Measurements from ENCODE around the gene CLECL1.
"Not testable (repeated sequence)": the region's sequence is repeated elsewhere in the genome, so short reads cannot be mapped to it uniquely, and the experiment has no call there.

The CLECL1 gene

GRCh38 chr12:9751204-9752144 is 18.6 kb upstream of the CLECL1 start:
- DNase-seq: no peak

DNA sequence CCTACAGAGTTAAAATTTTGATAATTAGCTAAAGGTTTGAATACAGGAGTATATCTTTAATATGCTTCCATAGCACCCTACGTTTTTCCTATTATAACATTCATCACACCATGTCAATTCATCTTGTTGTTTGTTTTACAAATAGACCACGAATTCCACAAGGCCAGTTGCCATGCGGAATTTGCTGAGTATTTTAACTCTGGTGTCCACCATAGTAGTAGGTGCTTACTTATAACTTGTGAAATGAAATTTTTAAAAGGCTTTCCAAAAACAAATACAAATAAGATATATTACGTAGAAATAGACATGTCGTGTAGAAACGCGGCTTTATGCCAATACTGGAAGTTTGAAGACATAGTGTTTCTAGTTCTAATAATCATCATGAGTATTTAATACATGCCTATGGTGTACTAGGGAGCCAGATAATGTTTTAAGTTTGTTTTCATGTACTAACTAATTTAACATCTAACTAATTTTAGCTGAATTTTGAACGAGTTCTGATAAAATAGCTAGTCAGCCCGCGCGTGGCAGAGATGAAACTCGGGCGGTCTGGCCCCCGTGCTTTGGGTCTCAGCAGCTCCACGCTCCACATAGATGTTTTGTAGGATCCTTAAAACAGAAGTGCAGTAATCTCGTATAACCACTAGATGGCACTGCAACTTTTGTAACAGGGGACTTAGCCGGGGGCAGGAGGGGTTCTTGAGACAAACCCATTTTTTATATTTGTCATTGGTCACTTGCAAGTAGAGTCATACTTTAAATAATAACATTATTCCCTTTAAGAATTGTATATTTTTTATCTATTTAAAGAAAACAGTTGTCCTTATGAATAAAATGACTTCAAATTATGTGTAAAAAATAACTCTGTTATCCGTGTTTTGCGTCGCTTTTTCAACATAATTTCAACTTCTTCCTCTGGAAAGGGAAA is 17.6 kb upstream of the CLECL1 start:
- peak; percentile 30 for DNase-seq

GRCh38 chr12:9749640-9750039 is 16.7 kb upstream of the CLECL1 start:
- no peak for DNase-seq

DNA sequence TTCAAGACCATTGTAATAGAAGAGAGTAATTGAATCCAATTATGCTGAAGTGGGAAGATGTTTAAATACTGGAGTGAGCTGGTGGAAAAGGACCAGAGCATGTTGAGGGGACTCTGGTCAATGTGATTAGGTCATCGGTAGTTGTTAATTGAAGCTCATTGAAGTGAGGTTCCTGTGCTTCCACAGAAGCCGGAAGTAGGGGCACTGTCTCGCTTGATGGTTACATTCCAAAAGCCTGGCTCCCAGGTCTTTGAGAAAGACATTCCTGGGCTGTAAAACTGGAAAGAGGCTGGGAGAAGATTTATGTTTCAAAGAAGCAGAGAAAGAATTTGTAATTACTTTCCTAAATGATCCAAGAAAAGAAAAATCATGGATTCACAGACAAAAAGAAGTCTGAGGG is 12.3 kb upstream of the CLECL1 start:
- no peak for DNase-seq

DNA sequence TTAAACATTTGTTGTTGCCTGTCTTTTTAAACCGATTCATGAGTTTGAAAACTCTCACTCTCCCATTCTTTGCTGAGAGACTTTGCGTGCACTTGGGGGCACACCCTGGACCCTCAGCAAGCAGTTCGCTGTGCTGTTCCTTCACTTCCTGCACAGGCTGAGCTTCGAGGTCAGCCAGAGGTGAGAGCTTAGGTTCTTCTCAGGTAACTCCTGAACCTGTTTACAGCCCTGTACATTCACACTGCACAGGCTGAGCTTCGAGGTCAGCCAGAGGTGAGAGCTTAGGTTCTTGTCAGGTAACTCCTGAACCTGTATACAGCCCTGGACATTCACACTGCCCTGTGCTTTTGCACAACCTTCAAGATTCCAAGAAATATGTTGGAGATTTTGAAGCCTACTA is 9.8 kb upstream of the CLECL1 start:
- no peak for DNase-seq

- no peak for DNase-seq
Measured at GRCh38 chr12:9741726-9742125, 8.8 kb upstream of the CLECL1 start.

DNA sequence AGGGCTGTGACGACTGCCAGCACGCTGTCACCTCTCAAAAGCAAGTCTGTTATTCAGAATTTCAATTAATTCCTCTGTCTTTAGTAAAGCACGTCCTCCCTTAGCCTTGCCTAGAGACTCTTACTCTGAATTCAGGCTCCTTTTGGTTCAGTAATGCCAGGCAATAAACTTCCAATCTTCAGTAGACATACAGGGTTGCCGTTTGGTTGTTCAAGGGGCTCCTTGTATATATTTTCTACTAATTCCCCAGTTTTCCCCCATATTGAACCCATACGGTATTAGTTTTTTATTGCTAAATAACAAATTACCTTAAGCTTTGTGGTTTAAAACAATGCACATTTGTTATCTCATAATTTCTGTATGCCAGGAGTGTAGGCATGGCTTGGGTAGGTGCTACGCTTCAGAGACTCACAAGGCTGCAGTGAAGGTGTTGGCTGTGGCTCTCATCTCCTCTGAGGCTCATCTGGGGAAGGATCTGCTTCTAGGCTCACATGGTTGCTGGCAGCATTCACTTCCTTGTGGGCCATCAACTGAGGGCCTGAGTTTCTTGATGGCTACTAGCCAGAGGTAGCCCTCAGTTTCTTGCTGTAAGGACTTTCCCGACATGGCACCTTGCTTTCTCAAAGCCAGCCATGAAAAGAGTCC is 7.3 kb upstream of the CLECL1 start:
- DNase-seq: no peak

DNA sequence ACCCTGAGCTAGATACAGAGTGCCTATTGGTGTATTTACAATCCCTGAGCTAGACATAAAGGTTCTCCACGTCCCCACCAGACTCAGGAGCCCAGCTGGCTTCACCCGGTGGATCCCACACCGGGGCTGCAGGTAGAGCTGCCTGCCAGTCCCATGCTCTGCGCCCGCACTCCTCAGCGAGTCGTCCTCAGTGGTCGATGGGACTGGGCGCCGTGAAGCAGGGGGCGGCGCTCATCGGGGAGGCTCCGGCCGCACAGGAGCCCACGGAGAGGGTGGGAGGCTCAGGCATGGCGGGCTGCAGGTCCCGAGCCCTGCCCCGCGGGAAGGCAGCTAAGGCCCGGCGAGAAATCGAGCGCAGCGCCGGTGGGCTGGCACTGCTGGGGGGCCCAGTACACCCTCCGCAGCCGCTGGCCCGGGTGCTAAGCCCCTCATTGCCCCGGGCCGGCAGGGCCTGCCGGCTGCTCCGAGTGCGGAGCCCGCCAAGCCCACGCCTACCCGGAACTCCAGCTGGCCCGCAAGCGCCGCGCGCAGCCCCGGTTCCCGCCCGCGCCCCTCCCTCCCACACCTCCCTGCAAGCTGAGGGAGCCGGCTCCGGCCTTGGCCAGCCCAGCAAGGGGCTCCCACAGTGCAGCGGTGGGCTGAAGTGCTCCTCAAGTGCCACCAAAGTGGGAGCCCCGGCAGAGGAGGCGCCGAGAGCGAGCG is 6.7 kb upstream of the CLECL1 start:
- not testable (repeated sequence) for DNase-seq

- DNase-seq: not testable (repeated sequence)
Measured at GRCh38 chr12:9738905-9739304, 6.0 kb upstream of the CLECL1 start.

DNA sequence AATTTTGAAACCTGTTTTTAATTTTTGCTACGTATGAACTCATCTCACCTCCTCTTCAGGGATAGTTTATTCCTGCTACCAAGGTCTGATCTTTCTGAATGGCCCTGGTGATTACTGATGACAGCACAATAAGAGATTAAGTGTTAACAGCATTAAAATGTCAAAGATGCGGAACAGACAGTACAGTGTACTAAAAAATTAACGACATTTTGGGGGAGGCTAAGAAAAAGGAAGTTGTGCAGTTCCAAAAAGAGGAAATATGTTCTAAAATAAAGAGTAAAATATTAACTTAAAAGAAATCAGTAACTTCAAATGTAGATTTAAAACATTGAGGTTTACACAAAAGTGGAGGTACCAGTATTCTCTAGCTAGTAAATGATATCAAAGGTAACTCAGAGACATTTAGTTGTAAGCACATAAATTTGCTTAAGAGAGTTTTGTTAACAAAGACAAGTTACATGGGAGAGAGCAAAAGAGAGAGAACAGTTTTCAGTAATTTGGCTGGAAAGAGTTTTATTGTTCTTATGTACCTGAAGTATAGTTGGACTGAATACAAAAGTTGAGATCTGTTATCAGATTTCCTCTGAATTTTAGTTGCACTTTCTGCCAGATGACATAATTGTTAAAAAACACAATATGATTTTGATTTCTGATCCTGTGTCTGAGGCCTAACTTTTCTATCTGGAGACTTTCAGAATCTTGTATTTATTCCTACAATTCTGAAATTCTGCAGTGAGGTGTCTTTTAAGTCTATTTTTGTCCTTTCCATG is 4.2 kb upstream of the CLECL1 start:
- no peak for DNase-seq

DNA sequence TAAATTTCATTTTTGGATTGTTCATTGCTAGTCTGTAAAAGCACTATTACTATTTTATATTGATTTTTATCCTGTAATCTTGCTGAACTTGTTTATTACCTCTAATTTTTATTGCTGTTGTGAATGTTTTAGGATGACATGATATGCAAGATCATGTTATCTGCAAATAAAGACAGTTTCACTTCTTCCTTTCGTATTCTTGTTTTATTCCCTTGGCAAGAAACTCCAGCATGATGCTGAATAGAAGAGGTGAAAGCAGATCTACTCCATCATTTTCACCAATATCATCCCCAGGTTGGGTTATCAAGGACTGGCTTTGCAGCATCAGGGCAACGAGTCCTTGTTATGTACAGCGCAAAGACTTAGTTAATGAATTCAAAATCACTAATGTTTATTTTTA is 2.7 kb upstream of the CLECL1 start:
- no peak for DNase-seq

DNA sequence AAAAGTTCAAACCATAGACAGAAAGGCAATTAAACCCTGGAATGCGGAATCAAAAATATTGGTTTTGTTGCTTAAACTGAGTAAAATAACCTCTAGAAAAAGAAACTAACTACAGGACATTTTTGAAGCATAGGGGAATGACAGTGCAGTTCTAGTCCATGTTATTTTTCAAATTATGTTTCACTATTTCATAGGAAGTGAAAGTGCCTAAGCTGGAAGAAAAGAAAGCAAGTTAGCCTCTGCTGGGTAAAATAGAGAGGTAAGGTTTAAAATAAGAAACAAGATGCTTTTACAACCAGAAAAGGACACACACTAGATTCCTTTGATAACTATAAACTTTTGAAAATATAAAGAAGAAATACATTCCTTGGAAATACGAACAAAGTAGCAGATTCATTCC is 1.1 kb downstream of the CLECL1 start:
- DNase-seq: no peak

GRCh38 chr12:9731393-9731792 is 1.5 kb downstream of the CLECL1 start:
- no peak for DNase-seq

DNA sequence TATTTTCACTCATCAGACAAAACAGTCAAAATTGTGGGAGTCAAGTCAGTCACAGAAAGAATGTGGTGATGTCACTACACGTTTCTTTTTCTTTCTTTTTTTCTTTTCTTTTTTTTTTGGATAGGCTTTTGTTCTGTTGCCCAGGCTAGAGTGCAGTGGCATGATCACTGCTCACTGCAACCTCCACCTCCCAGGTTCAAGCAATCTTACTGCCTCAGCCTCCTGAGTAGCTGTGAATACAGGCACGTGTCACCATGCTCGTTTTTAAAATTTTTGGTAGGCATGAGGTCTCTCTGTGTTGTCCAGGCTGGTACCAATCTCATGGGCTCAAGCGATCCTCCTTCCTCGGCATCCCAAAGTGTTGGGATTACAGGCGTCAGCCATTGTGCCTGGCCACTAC is 2.3 kb downstream of the CLECL1 start:
- DNase-seq: no peak

DNA sequence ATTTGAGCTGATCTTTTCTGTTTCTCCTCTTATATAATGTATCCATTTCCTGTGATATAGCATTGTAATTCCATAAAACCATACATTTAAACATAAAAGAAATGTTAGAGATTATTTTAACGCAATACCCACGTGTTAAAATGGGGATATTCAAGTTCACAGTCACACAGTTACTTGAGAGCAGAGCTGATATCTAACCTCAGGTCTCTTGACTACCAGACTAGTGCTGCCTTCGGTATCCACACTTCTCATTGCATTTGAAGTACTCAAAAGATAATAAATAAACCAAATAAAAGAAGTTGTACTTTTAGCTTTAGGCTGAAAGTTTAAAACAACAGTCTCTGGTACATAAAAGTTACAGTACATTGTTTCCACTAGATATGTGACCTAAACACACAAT is 2.9 kb downstream of the CLECL1 start:
- DNase-seq: no peak

GRCh38 chr12:9729082-9729481 is 3.8 kb downstream of the CLECL1 start:
- DNase-seq: no peak

- DNase-seq: no peak
Measured at GRCh38 chr12:9727813-9728212, 5.1 kb downstream of the CLECL1 start.

DNA sequence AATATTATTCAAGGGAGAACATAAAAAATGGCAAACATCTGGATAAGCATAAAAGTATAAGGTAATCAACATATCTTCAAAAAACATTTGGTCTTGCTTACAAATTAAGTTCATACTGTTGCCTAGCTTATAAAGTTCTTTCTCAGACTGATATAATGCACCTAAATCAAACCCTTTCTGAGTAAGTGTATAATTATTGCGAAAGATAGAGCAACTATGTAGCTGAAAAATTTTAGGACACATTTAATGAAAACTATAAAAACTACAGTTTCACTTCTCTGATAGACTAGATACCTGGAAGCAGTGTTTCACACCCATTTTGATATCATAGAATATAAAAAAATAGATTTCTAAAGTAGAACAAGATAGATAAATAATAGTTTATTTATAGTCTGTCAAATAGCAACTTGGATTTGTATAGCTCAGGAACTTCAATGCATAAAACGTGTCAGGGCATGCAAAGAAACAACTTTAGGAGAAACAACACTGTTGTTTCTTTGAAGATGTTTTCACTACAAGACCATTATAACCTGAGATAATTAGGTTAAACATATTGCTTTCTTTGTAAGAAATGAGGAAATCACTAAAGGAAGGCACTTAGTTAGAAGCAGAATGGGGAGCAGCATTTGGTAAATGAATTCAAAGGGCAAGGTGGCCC is 7.6 kb downstream of the CLECL1 start:
- no peak for DNase-seq

DNA sequence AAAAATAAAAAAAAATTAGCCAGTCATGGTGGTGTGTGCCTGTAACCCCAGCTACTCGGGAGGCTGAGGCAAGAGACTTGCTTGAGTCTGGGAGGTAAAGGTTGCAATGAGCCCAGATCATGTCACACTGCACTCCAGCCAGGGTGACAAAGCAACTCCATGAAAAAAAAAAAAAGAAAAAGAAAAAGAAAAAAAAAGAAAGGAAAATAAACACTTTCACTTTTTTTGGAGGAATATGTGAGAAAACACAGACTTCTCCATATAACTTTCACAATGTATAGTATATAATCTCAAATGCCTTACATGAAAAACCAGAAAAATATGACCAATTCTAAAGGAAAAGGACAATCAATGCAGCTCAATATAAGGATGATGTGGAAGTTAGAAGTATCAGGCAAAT is 8.9 kb downstream of the CLECL1 start:
- no peak for DNase-seq

- DNase-seq: no peak
Measured at GRCh38 chr12:9721394-9722092, 11.4 kb downstream of the CLECL1 start.

DNA sequence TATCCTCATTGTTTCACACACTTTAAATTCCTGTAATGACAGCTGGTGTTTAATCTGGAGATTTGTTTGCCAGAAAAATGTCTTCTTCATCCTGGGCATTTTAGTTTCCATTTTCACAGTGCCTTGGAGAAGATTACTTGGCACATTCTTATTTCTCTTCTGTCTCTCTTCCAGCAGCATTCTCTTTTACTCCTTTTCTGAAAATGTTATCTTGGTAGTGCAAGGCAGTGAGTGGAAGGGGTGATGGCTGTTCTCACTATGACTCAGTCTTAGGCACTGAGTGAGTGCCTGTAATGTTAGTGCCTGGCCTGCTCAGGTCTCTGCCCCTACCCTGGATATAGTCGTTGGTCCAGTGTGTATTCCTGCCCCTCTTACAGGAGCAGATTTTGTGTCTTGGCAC is 13.1 kb downstream of the CLECL1 start:
- no peak for DNase-seq

All from DMS153 (cell line).